ENCODE data around the gene PRPH. TPM values are rescaled to one million over a fixed set of nuclear protein-coding genes. Genes with fewer than 3 reads are reported as not detected.

Gene PRPH
- total and polyA plus RNA-seq, 2 of the 13 experiments (the other 11 are each of a cell fraction or from before 2014, with no cell fraction given) = 0.12 TPM; not detected in 1

DNA sequence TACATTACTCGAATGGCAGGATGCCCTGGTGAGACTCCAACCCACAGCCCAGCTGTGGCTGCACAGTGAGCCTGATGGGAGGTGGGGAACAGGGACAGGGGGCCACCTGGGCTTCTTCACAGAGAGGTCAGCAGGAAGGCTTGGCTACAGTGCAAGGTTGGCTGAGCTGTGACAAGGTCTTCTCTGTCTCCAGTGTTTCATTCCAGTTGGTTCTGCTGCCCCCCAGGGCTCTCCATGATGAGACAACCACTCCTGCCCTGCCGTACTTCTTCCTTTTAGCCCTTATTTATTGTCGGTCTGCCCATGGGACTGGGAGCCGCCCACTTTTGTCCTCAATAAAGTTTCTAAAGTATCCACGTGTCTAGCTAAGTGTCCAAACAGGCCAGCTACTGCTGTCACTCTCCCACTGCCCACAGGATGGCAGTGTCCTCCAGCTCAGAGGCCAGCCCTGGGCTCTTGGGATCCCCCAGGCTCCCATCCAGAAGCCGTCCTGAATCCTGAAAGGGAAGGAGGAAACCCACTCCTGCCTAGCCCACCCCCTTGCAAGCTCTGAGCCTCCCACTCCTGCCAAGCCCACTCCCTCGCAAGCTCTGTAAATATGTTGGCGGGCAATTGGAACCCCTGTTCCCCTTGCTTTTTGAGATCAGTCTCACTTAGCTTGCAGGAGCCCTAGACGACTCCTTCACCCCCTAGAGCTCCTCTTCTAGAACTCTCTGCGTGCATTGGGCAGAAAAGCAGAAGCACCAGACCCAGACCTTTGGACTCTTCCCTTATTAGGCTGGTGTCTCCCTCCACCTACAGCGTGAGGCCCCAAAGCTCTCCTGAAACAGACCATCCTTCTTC, 36.7 kb downstream of the PRPH start (continued):
- TF ChIP-seq ZBTB7A (CRISPR knock-in tag; IDR thresholded peaks at IDR 0.05) = no peak
- no peak for TF ChIP-seq MAZ (IDR thresholded peaks at IDR 0.05; ENCODE audit: borderline replicate concordance, low read depth, low read length)
- TF ChIP-seq MAZ (CRISPR knock-in tag; IDR thresholded peaks at IDR 0.05; ENCODE audit: low read depth) = peak; percentile 60; the same call in 1 of the 2 replicates
- peak; percentile 40; the same call in 1 of the 2 replicates for TF ChIP-seq TGIF2 (CRISPR knock-in tag; IDR thresholded peaks at IDR 0.05)
- TF ChIP-seq SAP130 (CRISPR knock-in tag; IDR thresholded peaks at IDR 0.05; ENCODE audit: low read depth) = peak; percentile 33; the same call in 1 of the 2 replicates
- TF ChIP-seq ZSCAN31 (CRISPR knock-in tag; IDR thresholded peaks at IDR 0.05; ENCODE audit: low read depth) = no peak
- TF ChIP-seq TBX3 (IDR thresholded peaks at IDR 0.05; ENCODE audit: borderline replicate concordance) = no peak
- TF ChIP-seq SRF (IDR thresholded peaks at IDR 0.05; ENCODE audit: low read depth, low read length) = peak; percentile 84
- peak; percentile 59 for TF ChIP-seq SMC3 (IDR thresholded peaks at IDR 0.05; ENCODE audit: low read length)

- in situ Hi-C loops (cut with HindIII; ENCODE audit: extremely low pct_ligation_motif_present, low pct_unique_long_range_greater_than_20kb) = no loop called here
- no peaks in the 10 kb centered on the region for H3K9me3 ChIP-seq (ENCODE audit: low read length)
- CTCF ChIA-PET (ENCODE audit: low intra/inter-chr PET ratio, low total read pairs) = interaction anchor here (1.4 to 2.4 kb wide), 4 partner anchors 10 to 182 kb away, joined by 3 to 56 read pairs (median 20); no protein-coding TSS in a partner anchor
- no peaks in the 10 kb centered on the region for H4K20me1 ChIP-seq (ENCODE audit: insufficient read depth, low read length)
- intact Hi-C loops (cut with micrococcal nuclease; ENCODE audit: unreplicated experiment) = no loop called here
- H3K27me3 ChIP-seq (ENCODE audit: control insufficient read depth in 1 of 2, insufficient read depth in 2 of 2, low read length in 2 of 2) = peaks cover 0 to 19% of the 10 kb centered on the region in 2 experiments; a peak in 3 of 5 replicates
- DNase-seq (ENCODE audit: low spot score) (no peak), FAIRE-seq (no peak), ATAC-seq (no peak)
- 94% methylated on average over 17 of the region's 17 CpGs for WGBS (ENCODE audit: low lambda C conversion rate)
- H3K9ac ChIP-seq (ENCODE audit: insufficient read depth, low read depth, low read length) = no peak overlapping the region
- H3K27ac ChIP-seq (ENCODE audit: extremely low read length, insufficient read depth, low read length) = no peak overlapping the region
- peaks cover 27% of the 10 kb centered on the region for H3K4me1 ChIP-seq (ENCODE audit: insufficient read depth, low read length)
- TF ChIP-seq ZNF737 (CRISPR knock-in tag; IDR thresholded peaks at IDR 0.05; ENCODE audit: borderline replicate concordance) (no peak), HNRNPH1 (optimal IDR thresholded peaks at IDR 0.05; ENCODE audit: low read depth, low read length) (no peak), ZNF333 (CRISPR knock-in tag; IDR thresholded peaks at IDR 0.05; ENCODE audit: borderline replicate concordance) (no peak), CTCF (CRISPR knock-in tag; IDR thresholded peaks at IDR 0.05) (no peak), CSRNP2 (CRISPR knock-in tag; conservative IDR thresholded peaks at IDR 0.05; ENCODE audit: low read depth) (no peak), POLR2A (IDR thresholded peaks at IDR 0.05; ENCODE audit: insufficient read depth in 1 of 2, low read depth in 2 of 2, low read length in 2 of 2) (no peak)
- peaks cover 6 to 23% of the 10 kb centered on the region in 2 experiments; a peak in 4 of 5 replicates for H3K36me3 ChIP-seq (replicated peaks in 1 of 2; ENCODE audit: control insufficient read depth in 1 of 2, insufficient read depth in 2 of 2, low read length in 2 of 2)
- H3K79me2 ChIP-seq (ENCODE audit: insufficient read depth, low read length) = no peaks in the 10 kb centered on the region
- no peak overlapping the region for H3K4me3 ChIP-seq (replicated peaks in 1 of 3; ENCODE audit: insufficient read depth in 1 of 3, low read depth in 2 of 3, low read length in 3 of 3)
- H2AFZ ChIP-seq (ENCODE audit: low read length) = no peak overlapping the region
- BruUV-seq (replicated peaks) = no TSS peak
- H3K4me2 ChIP-seq (ENCODE audit: low read depth, low read length) = no peak overlapping the region
- POLR2A ChIA-PET = interaction anchor here (1.3 to 2.3 kb wide), 3 partner anchors 9 to 16 kb away, joined by 7 to 18 read pairs (median 18); partner anchors contain the start of genes DNAJC22 and TROAP
These were observed 37.5 kb downstream of the PRPH start for GRCh38 chr12:49332441-49332861.

Measured in HepG2 (cell line).